GM12872 (cell line): ENCODE results near the gene PDE8B.

ENCODE experiments used
- CTCF ChIP-seq: IDR thresholded peaks from 3 replicates; pipeline ENCODE4 v1.5.1; 2011; ENCODE audit warnings: low read depth, mild to moderate bottlenecking, low read length, moderate library complexity; ENCODE audit not compliant: insufficient read depth

PDE8B gene

GRCh38 chr5:77356740-77357139, 146.3 kb downstream of the PDE8B start:
- no peak for TF ChIP-seq CTCF

- no peak for TF ChIP-seq CTCF
Observed at GRCh38 chr5:77358255-77359205, 148.1 kb downstream of the PDE8B start.

- TF ChIP-seq CTCF = no peak
Observed at GRCh38 chr5:77359231-77359630, 148.8 kb downstream of the PDE8B start.

GRCh38 chr5:77360381-77360780, 149.9 kb downstream of the PDE8B start:
- TF ChIP-seq CTCF = no peak

- no peak for TF ChIP-seq CTCF
Observed at GRCh38 chr5:77360973-77361372, 150.5 kb downstream of the PDE8B start.

GRCh38 chr5:77366717-77367500, 156.4 kb downstream of the PDE8B start:
- peak; percentile 27; the same call in 1 of the 3 replicates for TF ChIP-seq CTCF

GRCh38 chr5:77367741-77368140, 157.3 kb downstream of the PDE8B start:
- TF ChIP-seq CTCF = no peak
